Amygdala (tissue), 56 donors: Measurements from ENCODE around the gene SRGAP1.
A peak's percentile ranks its signal among the peaks of the same experiment; 100 is the strongest.
"Not testable (repeated sequence)": the region's sequence is repeated elsewhere in the genome, so short reads cannot be mapped to it uniquely, and the experiment has no call there.

Experiments
- DNase-seq, 56 donors: peaks; one replicate each; lab custom pipeline; 2025; lab: John Stamatoyannopoulos, UW

The SRGAP1 gene

DNA sequence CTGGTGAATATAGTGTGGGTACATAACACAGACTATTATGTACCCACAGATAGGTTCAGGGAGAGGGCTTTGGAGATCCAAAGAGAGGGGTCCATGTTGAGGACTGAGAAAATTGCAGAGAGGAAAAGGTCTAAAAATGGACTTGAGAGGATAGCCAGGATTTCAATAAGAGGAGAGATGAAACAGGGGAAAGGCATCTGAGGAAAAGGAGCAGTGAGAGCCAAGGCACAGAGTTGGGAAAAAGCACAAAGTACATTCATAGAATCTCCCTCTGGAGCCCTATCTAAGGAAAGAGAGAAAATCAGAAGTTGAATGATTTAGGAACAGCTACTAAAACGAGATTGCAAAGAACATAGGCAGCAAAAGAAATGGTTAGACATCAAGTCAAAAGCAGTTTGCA, 182.8 kb downstream of the SRGAP1 start:
- no peak for DNase-seq

DNA sequence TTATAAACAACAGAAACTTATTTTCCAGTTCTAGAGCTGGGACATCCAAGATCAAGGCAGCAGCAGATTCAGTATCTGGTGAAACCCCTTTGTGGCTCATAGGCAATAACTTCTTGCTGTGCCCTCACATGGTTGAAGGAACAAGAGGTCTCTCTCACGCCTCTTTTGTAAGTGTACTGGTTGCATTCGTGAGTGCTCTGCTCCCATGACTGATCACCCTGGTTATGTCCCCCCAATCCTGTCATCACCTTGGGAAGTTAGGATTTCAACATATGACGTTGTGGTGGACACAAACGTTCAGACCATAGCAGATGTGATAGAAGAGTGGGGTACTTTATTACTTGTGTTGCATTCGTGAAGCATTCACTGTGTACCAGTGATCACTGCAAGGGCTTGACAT, 184.0 kb downstream of the SRGAP1 start:
- DNase-seq, result no peak

DNA sequence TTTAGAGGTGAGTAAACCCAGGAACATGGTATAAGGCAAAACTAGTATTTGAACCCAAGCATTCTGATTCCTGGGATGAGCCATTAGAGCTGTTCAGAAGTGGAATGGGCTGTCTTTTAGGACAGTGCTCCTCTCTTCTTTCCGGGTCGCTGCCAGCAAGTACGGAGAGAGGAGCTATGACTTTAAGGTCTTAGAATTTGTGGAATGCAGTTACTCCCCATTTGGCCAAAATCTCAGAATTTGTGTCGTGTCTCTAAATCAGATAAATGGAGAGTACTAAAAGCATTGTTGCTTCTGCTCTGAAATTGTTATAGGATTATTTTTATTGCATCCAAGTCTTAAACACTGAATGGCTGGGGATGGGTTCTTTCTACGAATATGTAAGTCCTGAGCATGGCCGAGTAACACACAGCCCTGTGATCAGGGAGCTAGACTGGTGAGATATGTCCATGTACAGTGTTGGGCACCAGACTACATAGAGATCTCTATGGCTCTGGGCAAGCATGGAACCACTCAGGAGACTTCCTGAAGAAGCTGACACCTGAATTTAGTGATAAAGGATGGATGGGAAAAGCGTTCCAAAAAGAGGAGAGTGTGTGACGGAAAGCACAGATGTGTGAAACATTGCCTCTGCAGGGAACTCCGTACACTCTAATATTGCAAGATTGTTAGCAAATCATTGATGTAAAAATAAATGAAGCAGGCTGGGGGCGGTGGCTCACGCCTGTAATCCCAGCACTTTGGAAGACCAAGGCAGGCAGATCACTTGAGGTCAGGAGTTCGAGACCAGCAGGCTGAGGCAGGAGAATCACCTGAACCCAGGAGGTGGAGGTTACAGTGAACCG, 184.7 kb downstream of the SRGAP1 start:
- DNase-seq, result no peak

DNA sequence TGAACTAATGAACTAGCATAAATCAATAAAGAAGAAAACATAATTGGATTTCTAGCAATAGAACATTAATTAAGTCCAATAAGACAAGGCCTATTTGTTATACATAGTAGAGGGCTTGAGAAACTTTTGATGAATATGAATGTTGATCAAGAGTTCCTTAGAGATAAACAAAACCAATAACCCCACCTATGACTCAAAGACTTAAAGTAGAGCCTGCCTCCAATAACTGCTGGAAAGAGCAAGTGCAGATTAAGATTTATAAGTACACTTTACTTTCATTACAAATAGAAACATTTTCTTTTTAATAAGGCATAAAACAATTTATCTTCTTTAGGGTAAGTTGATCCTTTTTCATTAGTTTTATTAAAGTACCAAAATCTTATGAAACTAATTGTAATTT, 185.7 kb downstream of the SRGAP1 start:
- DNase-seq, result no peak

DNA sequence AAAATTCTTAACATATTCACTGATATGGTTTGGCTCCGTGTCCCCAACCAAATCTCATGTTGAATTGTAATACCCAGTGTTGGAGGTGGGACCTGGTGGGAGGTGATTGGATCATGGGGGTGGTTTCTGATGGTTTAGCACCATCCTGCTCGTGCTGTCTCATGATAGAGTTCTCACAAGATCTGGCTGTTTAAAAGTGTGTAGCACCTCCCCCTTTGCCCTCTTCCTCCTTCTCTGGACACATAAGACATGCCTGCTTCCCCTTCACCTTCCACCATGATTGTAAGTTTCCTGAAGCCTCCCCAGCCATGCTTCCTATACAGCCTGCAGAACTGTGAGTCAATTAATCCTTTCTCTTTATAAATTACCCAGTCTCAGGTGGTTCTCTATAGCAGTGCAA, 189.6 kb downstream of the SRGAP1 start:
- not testable (repeated sequence) for DNase-seq

DNA sequence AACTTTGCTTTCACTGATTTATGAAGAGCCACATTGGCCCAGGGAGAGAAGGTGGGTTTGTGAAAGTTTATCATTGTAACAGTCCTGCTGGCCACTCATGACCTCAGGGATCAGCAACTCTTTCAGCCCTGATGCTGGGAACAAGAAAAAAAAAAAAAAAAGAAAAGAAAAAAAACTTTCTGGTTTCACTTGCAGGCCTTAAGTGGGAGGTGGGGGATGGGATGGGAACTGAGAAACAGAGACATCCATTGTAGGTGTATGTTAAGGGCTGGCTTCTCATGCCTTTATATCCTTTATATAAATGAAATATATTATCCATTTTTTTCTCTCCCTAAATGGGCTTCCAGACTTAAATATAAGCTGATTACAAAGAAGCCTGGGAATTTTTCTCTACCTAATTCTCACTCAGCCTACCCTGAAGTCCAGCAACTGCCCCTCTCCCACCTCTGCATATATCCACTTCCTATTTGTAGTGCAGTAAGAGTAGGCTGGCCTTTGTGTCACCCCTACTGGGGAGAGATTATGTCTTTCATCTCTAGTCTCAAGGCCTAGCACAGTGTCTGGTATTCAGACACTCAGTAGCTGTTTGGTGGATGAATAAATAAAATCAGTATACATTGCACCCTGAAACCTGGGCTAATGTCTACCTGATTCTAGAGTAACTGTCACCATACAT, 190.5 kb downstream of the SRGAP1 start:
- DNase-seq, result no peak

DNA sequence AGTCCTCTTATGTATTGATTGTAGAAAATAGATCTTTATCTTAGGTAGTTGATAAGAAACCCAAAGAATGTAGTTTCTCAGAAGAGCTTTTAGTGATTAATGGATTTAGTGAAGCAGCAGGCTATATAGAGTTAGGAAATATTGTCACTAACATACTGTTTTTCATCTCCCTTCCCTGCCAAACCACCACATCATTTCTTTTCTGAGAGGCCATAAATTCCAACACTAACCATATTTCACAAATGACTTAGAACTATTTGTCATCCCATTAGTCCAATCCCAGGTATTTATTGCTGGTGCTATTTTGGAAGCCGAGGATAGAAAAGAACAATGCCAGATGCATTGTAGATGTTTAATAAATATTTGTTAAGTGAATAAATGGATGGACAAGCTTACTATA, 191.9 kb downstream of the SRGAP1 start:
- DNase-seq, result no peak

DNA sequence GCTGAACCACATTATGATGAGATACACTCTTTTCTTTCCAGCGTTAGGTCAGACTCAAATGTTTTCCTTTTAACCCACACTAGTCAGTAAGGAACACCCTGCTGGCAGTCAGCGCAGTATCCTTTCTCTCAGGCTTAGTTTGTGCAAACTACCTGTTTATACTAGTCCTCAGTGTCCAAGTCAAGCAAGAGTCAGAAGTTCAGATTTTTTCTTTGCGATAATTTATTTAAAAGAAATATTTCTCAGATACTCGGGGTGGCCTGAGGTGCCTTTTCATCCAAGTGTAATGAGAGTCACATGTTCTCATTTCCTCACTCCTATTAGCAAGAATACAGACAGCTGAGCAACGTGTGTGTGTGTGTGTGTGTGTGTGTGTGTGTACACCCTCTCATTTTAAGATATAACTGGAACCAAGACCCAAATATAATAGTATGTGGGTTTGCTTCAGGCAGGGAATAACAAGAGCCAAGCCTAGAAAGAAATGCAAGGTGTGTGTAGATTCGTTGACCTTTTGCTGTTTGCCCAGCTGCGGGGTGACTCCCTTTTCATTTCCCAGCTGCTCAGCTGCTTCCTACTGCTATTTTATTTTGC, 194.9 kb downstream of the SRGAP1 start:
- DNase-seq, result no peak

DNA sequence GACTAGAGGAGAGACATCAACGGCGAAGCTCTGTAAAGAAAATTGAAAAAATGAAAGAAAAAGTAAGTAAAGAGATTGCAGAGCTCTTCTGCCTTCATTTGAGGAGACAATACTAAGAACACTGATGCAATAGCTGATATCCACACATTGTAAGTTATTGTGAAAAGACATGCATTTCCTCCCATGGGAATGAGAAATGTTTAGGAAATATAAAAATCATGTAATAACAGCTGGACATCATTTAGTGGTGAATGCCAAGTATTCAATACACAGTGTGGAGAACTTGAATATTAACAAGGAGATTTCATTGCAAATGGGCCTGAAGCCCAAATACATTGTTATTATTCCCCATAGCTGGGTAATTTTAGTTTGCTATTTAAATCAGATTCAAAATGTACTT, 198.4 kb downstream of the SRGAP1 start:
- no peak for DNase-seq

DNA sequence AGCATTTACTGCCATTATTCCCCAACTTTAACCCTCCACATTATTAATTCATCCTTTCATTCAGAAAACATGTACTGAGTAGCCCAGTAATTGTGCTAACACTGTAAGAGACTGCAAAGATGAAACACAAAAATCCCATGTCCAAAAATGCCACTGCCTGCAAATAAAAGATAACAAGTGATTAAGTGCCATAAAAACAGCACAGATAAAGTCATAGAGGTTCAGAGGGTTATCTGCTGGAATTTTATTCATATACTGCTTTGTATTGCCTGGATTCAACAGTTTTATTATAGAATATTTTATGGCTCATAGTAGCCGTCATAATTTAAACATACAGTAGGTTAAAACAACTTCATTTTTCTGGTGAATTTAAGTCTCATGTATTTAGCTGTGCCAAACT, 199.7 kb downstream of the SRGAP1 start:
- DNase-seq, result no peak

DNA sequence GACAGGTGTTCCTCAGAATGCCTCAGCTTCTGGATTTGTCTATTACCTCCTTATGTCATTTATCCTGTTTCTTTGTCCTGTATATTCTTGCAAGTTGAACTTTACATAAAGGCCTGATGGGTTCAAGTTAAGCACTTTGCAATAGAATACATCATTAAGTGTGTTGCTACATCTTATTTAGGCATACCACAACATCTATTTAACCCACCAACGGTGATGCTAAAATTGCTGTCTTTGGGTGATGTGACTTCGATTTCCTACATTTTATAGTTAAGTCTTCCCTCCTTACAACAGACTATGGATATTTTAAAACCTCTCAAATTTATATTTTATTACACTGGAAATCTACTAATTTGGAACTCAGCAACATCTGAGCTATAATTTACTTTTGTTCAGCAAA, 206.6 kb downstream of the SRGAP1 start:
- no peak for DNase-seq

DNA sequence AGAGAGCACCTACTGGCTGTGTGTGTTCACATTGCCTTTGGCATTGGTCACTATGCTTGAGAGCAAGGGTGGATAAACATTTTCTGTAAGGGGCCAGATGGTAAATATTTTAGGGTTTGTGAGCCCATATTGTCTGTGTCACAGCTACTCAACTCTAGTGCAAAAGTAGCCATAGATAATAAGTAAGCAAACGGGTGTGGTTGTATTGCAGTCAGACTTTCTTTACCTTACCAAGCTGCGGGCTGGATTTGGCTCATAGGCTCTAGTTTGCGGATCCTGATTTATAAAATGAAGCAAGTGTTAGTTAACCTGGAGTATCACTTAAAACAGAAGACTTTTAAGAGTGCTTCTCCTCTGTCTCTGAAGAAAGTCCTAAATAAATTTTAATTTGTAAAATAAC, 208.6 kb downstream of the SRGAP1 start:
- DNase-seq, result no peak

DNA sequence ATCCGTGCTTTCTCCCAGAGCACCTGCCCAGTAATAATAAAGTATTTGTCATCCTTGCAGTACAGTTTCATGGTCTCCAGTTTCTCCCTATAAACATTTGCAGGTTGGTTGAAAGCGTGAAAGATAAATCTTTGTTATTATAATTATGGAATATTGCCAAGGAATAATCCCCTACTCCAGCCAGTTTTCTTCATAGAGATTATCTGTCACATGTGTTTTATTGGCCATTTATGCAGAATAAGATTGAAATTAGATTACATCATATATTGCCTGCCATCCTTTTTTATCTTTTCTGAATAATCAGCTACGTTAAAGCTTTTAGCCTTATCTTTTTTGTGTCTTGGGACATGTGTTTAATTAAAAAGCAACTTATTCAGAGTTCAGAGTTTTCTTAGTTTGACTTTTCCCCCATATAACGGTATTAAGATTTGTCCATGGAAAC, 209.6 kb downstream of the SRGAP1 start:
- DNase-seq, result no peak

DNA sequence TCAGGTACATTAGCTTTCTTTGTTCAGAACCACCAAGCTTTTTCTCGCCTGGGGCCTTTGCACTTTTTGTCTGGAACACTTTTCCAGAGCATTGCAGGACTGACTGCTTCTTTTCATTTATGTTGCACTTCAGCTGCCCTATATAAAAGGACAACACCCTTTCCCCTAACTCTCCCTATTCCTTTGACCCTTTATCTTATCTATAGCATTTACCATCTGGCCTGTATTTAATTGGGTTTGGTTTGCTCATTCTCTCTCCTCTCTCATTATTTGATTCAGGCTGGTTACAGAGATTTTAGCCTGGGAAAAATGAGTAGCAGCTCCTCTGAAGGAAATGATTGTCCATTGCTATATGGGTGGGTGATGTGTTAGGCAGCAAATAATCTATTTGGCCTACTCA, 212.2 kb downstream of the SRGAP1 start:
- no peak for DNase-seq

DNA sequence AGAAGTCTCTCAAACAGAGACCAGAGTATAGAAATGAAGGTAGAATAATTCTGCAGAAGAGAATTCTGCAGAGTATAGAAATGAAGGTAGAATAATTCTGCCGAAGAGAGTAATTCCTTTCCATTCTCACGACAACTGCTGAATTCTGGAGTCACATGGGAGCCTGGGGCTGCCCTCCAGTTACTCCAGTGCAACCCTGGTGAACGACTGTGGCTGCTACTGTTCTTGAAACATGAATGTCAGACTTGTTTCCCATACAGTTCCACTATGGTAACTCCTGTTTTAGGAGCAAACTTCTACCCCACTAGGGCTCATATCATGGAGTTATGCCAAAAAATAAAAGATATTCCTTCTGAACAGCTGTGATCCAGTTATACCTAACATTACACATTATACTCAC, 213.2 kb downstream of the SRGAP1 start:
- no peak for DNase-seq

DNA sequence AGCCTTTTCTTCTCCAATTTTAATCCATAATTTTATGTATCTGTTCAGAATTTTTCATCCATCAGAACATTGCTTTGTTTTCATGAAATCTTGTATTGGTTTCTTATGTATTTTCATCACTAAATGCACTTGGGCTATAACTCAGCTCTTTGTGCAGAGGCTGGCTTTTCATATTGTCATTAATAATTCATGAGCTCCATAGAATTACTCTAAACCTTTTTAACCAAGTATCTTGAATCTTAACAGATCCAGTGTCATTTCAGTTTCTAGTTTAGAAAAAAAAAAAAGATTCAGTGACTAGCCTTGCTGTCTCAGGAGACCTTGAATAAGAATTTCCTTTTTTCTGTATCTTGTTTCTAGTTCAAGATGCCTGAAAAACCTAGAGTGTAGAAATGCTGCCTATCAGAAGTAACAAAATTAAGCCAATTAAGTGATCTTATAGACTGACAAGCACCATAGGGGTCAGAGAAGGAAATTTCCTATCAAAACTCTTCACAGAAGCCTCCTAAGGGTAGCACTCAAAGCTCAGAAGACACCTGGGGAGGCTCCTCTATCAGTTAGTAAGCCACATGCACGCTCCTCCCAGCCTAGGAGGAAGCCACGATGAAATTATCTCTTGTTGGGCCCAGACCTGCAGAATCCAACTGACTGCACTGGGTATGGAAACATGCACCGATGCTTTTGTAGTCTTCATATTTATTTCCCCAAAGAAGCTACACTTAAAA, 214.2 kb downstream of the SRGAP1 start:
- peak in 4 of 56 donors; percentile 3 to 16 (median 7) for DNase-seq

DNA sequence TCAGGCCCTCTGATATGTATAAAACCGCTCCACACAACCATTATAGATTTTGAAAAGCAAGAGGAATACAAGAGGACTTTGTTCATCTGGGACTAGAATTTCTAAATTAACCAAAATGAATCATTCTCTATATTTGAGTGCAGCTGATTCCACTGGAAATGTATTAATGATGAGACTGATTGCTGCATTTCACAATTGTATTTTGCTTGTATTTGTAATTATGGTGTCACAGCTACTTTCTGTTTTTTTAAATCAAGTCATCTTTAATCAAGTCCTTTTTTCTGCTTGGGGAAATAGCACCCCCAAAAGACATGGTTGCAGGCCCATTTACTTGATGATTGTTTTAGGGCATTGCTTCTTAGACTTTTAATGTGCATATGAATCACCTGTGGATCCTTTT, 215.2 kb downstream of the SRGAP1 start:
- DNase-seq, result peak in 2 of 56 donors; percentile 4 to 36

DNA sequence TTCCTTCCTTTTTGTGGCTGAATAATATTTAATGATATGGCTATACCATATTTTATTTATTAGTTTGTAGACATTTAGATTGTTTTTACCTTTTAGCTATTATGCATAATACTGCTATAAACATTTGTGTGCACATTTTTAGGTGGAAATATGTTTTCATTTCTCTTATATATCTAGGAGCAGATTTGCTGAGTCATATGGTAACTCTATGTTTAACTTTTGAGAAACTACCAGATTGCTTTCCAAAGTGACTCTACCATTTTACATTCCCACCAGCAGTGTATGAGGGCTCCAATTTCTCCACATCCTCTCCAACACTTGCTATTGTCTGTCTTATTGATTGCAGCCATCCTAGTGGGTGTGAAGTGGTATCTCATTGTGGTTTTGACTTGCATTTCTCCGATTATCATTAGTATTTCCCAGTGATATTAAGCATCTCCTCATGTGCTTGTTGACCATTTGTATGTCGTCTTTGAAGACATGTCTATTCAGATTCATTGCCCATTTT, 217.4 kb downstream of the SRGAP1 start:
- no peak for DNase-seq

DNA sequence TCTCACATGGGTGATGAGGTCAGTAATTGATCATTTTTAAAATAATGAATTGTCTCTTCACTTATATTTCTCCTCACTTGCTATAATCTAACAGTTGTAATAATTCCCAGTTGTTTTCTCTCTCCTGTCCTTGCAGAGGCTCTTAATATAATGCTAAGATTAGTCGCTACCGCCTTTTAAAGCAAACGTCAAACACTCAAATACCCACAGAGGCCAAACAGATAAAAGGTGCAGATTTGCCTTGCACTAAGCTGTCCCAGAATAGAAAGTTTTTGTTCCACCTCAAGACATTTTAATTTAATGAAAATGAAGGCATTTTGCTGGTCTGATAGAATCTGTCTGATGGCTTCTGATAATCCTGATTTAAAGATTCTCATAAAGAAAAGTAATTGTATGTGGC, 218.6 kb downstream of the SRGAP1 start:
- no peak for DNase-seq

DNA sequence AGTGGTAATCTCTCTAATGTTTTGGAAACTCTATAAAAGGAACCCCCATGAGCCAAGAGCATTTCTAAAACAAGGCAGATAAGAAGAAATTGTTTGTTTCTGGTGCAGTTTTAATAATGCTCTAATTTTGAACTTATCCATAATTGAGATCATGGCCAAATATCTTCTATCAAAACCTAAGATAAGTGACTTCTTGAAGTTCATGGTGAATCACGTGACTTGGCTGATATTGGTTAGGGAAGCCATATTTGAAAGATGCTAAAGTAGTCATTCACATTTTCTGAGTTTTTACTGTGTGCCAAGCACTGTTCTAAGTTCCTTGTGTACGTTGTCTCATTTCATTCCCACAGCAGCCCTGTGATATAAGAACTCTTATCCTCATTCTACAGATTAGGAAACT, 219.7 kb downstream of the SRGAP1 start:
- DNase-seq, result no peak

DNA sequence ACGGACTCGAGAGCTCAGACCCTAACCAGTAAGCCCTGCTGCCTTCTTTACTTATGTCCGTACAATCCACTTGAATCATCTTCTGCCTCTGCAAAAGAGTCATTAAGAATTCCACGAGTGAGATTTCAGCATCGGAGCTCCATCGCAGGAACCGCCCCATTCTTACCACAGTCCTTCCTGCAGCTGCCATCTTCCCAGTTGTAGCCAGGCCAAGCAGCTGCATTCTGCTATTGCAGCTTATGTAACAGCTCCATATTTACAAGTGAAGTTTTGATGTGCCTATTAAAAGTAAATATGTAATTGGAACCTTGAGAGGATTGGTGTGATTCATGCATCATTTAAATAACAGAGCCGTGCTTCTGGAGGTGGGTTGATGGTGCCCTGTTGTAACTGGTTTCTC, 220.2 kb downstream of the SRGAP1 start:
- no peak for DNase-seq
